ENCODE data around the gene FUT1. TPM values are rescaled to one million over a fixed set of nuclear protein-coding genes. Genes with fewer than 3 reads are reported as not detected.

Gene FUT1
- total and polyA plus RNA-seq, 10 of the 15 experiments (the other 5 are each of a cell fraction or from before 2014, with no cell fraction given) = 0.01 TPM; not detected in 9

DNA sequence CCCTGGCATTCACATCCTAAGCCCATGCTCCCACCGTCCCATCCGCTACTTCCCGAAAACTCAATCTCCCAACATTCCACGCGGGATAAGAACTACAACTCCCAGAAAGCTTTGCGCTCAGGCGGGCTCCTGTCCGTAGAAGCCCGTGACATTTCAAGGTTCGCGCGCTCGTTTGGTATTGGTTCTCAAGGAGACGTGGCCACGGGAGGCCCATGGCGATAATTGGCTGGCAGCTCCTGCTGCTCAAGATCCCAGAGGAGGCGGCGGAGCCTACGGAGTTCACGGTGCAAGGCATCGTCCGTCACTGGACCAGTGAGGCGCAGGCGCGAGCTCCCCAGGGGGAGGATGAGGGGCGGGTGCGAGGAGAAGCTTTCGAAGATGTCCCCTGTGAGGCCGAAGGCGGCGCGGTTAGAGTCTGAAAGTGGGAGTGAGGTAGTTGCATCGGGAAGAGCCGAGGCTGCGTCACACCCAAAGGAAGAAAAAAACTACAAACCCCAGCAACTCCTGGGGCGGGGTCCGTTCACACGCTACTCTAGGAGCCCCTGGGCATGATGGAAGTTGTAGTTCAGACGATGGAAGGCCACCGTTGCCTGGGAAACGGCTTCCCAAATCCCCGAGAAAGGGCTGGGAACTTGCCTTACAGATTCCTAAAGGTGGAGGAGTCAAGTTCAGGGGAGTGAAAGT is 31.7 kb downstream of the FUT1 start (continued):
- TF ChIP-seq, protein P1, sequence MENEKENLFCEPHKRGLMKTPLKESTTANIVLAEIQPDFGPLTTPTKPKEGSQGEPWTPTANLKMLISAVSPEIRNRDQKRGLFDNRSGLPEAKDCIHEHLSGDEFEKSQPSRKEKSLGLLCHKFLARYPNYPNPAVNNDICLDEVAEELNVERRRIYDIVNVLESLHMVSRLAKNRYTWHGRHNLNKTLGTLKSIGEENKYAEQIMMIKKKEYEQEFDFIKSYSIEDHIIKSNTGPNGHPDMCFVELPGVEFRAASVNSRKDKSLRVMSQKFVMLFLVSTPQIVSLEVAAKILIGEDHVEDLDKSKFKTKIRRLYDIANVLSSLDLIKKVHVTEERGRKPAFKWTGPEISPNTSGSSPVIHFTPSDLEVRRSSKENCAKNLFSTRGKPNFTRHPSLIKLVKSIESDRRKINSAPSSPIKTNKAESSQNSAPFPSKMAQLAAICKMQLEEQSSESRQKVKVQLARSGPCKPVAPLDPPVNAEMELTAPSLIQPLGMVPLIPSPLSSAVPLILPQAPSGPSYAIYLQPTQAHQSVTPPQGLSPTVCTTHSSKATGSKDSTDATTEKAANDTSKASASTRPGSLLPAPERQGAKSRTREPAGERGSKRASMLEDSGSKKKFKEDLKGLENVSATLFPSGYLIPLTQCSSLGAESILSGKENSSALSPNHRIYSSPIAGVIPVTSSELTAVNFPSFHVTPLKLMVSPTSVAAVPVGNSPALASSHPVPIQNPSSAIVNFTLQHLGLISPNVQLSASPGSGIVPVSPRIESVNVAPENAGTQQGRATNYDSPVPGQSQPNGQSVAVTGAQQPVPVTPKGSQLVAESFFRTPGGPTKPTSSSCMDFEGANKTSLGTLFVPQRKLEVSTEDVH (IDR thresholded peaks at IDR 0.05; ENCODE audit: low read depth, partially characterized antibody) = no peak
- TF ChIP-seq, protein P2, sequence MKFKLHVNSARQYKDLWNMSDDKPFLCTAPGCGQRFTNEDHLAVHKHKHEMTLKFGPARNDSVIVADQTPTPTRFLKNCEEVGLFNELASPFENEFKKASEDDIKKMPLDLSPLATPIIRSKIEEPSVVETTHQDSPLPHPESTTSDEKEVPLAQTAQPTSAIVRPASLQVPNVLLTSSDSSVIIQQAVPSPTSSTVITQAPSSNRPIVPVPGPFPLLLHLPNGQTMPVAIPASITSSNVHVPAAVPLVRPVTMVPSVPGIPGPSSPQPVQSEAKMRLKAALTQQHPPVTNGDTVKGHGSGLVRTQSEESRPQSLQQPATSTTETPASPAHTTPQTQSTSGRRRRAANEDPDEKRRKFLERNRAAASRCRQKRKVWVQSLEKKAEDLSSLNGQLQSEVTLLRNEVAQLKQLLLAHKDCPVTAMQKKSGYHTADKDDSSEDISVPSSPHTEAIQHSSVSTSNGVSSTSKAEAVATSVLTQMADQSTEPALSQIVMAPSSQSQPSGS (IDR thresholded peaks at IDR 0.05; ENCODE audit: low read length) = no peak
- TF ChIP-seq MTA2 (IDR thresholded peaks at IDR 0.05; ENCODE audit: low read depth) (no peak), TCF12 (IDR thresholded peaks at IDR 0.05; ENCODE audit: low read depth, low read length) (no peak), ZSCAN29 (IDR thresholded peaks at IDR 0.05) (no peak)
- TF ChIP-seq, protein P3, sequence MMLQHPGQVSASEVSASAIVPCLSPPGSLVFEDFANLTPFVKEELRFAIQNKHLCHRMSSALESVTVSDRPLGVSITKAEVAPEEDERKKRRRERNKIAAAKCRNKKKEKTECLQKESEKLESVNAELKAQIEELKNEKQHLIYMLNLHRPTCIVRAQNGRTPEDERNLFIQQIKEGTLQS (IDR thresholded peaks at IDR 0.05; ENCODE audit: borderline replicate concordance, extremely low read depth, low read depth, low read length) = peak; percentile 41; the same call in 1 of the 2 replicates

DNA sequence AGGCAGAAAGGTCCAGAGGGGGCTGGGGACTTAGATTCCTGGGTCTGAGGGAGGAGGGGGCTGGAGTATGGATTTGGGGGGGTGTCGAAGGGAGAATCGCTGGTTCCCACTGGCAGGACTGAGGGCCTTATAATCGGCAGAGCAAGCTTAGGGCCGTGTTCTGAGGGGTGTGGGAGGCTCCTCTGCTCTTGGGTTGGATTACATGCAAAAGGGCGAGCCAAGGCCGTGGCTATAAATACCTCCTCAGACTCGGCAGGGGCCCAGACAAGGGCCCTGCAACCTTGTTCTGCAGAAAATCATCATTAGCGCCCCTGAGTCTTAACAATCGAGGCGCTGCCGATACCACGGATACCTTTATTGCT is 32.2 kb downstream of the FUT1 start:
- ChIA-PET POLR2A (interaction anchor here (0.5 to 1.0 kb wide), 2 partner anchors 52 to 160 kb away, joined by 4 to 6 read pairs; no protein-coding TSS in a partner anchor), SMC1A (ENCODE audit: uncharacterized antibody, unreplicated experiment) (interaction anchor here (0.8 kb wide), 3 partner anchors 19 to 273 kb away, joined by 3 to 4 read pairs (median 3); partner anchors contain the start of gene RUVBL2), CTCF (interaction anchor here (1.4 to 2.7 kb wide), 2 partner anchors 46 to 74 kb away, joined by 4 to 11 read pairs; partner anchors contain the start of gene CA11), RAD21 (ENCODE audit: unreplicated experiment) (interaction anchor here (1.0 kb wide), 1 partner anchor 75 kb away, joined by 10 read pairs; the partner anchor contains the start of gene CA11)
- Histone ChIP-seq H3K4me2 (ENCODE audit: control insufficient read depth, insufficient read depth) (peak overlapping the region; percentile 86; the same call in 1 of the 2 replicates), H3K79me2 (ENCODE audit: control insufficient read depth, insufficient read depth, low read length) (no peaks in the 10 kb centered on the region), H3K9ac (ENCODE audit: control insufficient read depth, insufficient read depth, low read length) (no peak overlapping the region), H4K20me1 (ENCODE audit: control insufficient read depth, insufficient read depth) (no peaks in the 10 kb centered on the region), H3K4me3 (no peak overlapping the region), H3K4me1 (ENCODE audit: control insufficient read depth, insufficient read depth, low read length) (peaks cover 6% of the 10 kb centered on the region), H3K9me3 (replicated peaks; ENCODE audit: control insufficient read depth, insufficient read depth, low read length) (no peaks in the 10 kb centered on the region), H2AFZ (ENCODE audit: control insufficient read depth, low read depth, low read length) (peak overlapping the region; percentile 98), H3K27me3 (replicated peaks in 1 of 2; ENCODE audit: control insufficient read depth in 2 of 2, insufficient read depth in 2 of 2, low read length in 1 of 2) (no peaks in the 10 kb centered on the region), H3K27ac (ENCODE audit: control insufficient read depth, insufficient read depth) (no peak overlapping the region), H3K36me3 (ENCODE audit: control insufficient read depth in 2 of 2, insufficient read depth in 2 of 2, low read length in 1 of 2) (no peaks in the 10 kb centered on the region)
- peak; percentile 46 for ATAC-seq
- no peak for FAIRE-seq
- TF ChIP-seq MEF2B (IDR thresholded peaks at IDR 0.05; ENCODE audit: partially characterized antibody, poor library complexity, severe bottlenecking) (peak; percentile 11), HDAC6 (IDR thresholded peaks at IDR 0.05; ENCODE audit: unreplicated experiment) (no peak)
- BruUV-seq (replicated peaks) = no TSS peak
- DNase-seq (ENCODE audit: low read depth, low spot score) = no peak
- WGBS (ENCODE audit: insufficient coverage, insufficient replicate concordance, low lambda C conversion rate, missing lambda C conversion rate) = 18% methylated on average over 12 of the region's 12 CpGs
- in situ Hi-C loops (cut with MboI) (no loop called here), intact Hi-C loops (cut with micrococcal nuclease; ENCODE audit: unreplicated experiment) (no loop called here)

Data from GM12878 (cell line).